Muscle of leg (tissue), 11 donors: Measurements from ENCODE around the gene SPRN. TPM values are rescaled to one million over a fixed set of nuclear protein-coding genes. Genes with fewer than 3 reads are reported as not detected.

Experiments used
- DNase-seq: peaks from one replicate; pipeline ENCODE4 v3.0.0; 2013
- H3K27ac ChIP-seq: one replicate; pipeline ENCODE4 v1.5.1; 2013; ENCODE audit warnings: mild to moderate bottlenecking, low read length, control low read depth
- H3K27me3 ChIP-seq: one replicate; pipeline ENCODE4 v1.6.1; 2013; ENCODE audit warnings: low read length; ENCODE audit not compliant: control insufficient read depth, insufficient read depth
- H3K36me3 ChIP-seq: one replicate; pipeline ENCODE4 v1.6.1; 2013; ENCODE audit warnings: low read length; ENCODE audit not compliant: control insufficient read depth, insufficient read depth
- H3K4me1 ChIP-seq: one replicate; pipeline ENCODE4 v1.6.1; 2013; ENCODE audit warnings: low read length; ENCODE audit not compliant: control insufficient read depth, insufficient read depth
- H3K4me3 ChIP-seq: one replicate; pipeline ENCODE4 v1.5.1; 2013; ENCODE audit warnings: low read length, control low read depth
- H3K9me3 ChIP-seq: replicated peaks from 2 replicates; pipeline ENCODE4 v1.6.1; 2013; ENCODE audit warnings: low read depth, low read length; ENCODE audit not compliant: control insufficient read depth
- WGBS: methylation state at CpG from one replicate; pipeline ENCODE4 v1.1.5; 2013; ENCODE audit warnings: missing lambda C conversion rate; ENCODE audit not compliant: insufficient coverage; 5-methylcytosine and 5-hydroxymethylcytosine counted together
- polyA plus RNA-seq, 8 donors: library from polyadenylated mRNA; unstranded; fragments of 120-200 nt; gene quantifications; one replicate each; pipeline versions ENCODE4 v1.2.1 to v1.2.3, GENCODE V29; 2013; ENCODE audit warnings: inconsistent platforms in 1 of 8, low replicate concordance in 1 of 8; ENCODE audit not compliant: insufficient read length in 8 of 8, insufficient read depth in 1 of 8
- total RNA-seq: library from RNA; stranded (reverse); fragments of 120-200 nt; gene quantifications from one replicate; pipeline ENCODE4 v1.2.4, GENCODE V29; 2013

Gene SPRN
- total and polyA plus RNA-seq, 9 donors: 0.53 to 4.4 (median 3.7) TPM

DNA sequence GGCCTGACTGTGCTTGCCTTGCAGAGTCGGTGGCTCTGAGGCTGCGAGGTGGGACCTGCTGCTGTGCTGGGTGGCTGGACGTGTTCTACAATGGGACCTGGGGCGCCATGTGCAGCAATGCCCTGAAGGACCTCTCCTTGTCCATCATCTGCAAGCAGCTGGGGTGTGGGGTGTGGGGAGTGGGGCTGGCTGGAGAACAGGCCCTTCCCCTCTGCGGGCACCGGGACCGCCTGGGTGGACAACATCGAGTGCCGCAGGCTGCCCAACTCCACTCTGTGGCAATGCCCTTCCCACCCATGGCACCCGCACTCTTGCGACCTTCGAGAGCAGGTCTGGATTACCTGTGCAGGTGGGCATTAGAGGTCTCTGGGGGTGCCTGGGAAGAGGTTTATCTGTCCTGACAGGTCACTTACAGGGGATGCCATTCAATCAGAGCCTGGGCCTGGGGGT lies 40.2 kb upstream of the SPRN start:
- no peak for DNase-seq
- H3K4me3 ChIP-seq: no peak overlapping the region
- no peaks in the 10 kb centered on the region for H3K27me3 ChIP-seq
- no peaks in the 10 kb centered on the region for H3K4me1 ChIP-seq
- H3K9me3 ChIP-seq: no peaks in the 10 kb centered on the region
- no peak overlapping the region for H3K27ac ChIP-seq
- WGBS: no CpG with 5 or more reads among the region's 12 CpGs
- H3K36me3 ChIP-seq: no peaks in the 10 kb centered on the region

DNA sequence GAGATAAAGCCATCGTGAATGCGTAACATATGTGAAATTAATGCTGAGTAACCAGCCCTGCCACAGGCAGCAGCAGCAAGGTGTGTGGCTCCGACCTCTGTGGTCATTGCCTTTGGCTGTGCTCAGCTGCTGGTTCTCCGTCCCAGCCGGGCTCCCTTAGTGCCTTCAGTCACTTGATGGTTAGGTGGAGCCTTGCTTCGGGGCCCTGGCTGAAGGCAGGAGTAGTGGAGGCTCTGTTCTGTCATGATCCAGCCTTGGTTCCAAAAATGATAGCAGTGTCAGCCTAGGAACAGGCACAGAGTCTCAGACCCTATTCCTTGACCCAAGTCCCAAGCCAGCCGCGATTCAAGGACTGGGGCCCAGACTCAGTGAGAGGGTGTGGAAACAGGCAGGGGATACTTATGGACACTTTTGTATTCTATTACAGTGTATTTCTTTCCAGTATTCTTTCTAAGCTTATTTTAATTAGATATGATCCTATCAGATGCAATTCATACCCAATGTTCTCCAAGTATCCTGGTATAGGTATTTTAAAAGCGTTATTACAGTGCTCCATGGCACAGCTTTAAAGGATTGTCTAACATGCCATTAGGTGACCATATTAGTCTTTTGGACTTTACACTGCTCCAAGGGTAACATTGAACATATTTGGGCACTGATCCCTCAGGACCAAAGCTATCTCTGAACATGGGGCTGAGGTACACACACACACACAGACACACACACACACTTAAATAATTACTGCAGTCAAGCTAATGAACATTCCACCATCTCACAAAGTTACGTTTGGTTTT lies 38.3 kb upstream of the SPRN start:
- no peaks in the 10 kb centered on the region for H3K9me3 ChIP-seq
- no peaks in the 10 kb centered on the region for H3K36me3 ChIP-seq
- H3K4me3 ChIP-seq: no peak overlapping the region
- WGBS: 77% methylated on average over 4 of the region's 10 CpGs
- no peaks in the 10 kb centered on the region for H3K27me3 ChIP-seq
- no peak for DNase-seq
- no peaks in the 10 kb centered on the region for H3K4me1 ChIP-seq
- H3K27ac ChIP-seq: no peak overlapping the region

DNA sequence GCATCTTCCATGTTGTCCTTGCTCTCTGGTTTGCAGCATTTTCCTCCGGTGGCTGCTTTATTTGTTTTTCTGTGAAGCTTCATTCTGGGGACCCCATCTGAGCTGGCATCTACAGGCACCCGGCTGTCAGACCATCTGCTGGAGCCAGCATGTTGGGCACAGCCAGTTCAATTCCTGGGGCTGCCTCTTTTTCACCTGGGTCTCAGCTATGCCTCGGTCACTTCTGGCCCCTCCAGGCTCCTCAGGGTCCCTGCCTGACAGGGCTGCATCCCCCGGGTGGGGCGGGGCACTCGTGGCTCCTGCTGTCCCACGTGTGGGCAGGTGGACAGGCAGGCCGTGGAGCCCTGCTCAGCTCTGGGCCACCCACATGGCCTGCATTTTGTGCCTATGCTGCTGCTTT lies 37.4 kb upstream of the SPRN start:
- no peak overlapping the region for H3K4me3 ChIP-seq
- H3K27me3 ChIP-seq: no peaks in the 10 kb centered on the region
- H3K4me1 ChIP-seq: no peaks in the 10 kb centered on the region
- no peak overlapping the region for H3K27ac ChIP-seq
- 79% methylated on average over 8 of the region's 8 CpGs for WGBS
- H3K9me3 ChIP-seq: no peaks in the 10 kb centered on the region
- H3K36me3 ChIP-seq: no peaks in the 10 kb centered on the region
- DNase-seq: no peak

DNA sequence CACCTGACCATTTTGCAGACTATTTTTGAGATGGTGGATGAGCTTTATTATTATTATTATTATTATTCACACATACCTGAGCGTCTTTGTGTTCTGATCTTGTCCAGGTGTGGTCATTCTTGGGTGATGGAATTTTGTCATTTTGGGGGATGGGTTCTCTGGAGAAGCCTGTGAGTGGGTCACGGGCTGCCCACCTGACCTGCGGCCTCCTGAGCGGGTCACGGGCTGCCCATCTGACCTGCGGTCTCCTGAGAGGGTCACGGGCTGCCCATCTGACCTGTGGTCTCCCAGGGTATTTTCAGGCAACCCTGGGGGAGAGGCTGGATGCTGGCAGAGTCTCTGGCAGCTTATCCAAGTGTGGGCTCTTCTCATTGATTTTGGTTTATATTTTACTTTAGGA lies 36.6 kb upstream of the SPRN start:
- no peak overlapping the region for H3K27ac ChIP-seq
- no peaks in the 10 kb centered on the region for H3K36me3 ChIP-seq
- no peaks in the 10 kb centered on the region for H3K27me3 ChIP-seq
- no peak overlapping the region for H3K4me3 ChIP-seq
- no peaks in the 10 kb centered on the region for H3K4me1 ChIP-seq
- WGBS: 87% methylated on average over 6 of the region's 7 CpGs
- no peak for DNase-seq
- H3K9me3 ChIP-seq: no peaks in the 10 kb centered on the region

DNA sequence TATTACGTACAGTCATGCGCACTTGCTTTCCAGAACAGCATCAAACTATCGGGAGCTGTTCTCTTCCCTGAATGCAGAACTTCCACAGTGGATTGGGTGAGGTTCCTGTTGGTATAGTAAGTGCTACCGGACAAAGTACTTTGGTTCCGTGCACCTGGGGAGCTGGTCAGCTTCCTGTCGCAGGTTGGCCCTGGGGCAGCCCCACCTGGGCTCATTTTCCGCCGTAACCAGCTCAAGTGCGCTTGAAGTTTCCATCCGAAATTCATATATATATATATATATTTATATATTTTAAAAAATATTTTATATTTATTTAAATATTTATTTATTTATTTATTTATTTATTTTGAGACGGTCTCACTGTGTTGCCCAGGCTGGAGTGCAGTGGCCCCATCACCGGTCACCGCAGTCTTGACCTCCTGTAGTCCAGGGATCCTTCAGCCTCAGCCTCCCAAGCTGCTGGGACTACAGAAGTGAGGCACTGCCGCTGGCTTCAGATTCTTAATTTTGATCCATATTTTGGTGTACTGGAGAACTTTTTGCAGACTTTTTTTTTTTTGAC lies 35.9 kb upstream of the SPRN start:
- no peaks in the 10 kb centered on the region for H3K4me1 ChIP-seq
- H3K27ac ChIP-seq: no peak overlapping the region
- no peaks in the 10 kb centered on the region for H3K9me3 ChIP-seq
- H3K27me3 ChIP-seq: no peaks in the 10 kb centered on the region
- 92% methylated on average over 6 of the region's 14 CpGs for WGBS
- DNase-seq: no peak
- H3K36me3 ChIP-seq: no peaks in the 10 kb centered on the region
- no peak overlapping the region for H3K4me3 ChIP-seq

DNA sequence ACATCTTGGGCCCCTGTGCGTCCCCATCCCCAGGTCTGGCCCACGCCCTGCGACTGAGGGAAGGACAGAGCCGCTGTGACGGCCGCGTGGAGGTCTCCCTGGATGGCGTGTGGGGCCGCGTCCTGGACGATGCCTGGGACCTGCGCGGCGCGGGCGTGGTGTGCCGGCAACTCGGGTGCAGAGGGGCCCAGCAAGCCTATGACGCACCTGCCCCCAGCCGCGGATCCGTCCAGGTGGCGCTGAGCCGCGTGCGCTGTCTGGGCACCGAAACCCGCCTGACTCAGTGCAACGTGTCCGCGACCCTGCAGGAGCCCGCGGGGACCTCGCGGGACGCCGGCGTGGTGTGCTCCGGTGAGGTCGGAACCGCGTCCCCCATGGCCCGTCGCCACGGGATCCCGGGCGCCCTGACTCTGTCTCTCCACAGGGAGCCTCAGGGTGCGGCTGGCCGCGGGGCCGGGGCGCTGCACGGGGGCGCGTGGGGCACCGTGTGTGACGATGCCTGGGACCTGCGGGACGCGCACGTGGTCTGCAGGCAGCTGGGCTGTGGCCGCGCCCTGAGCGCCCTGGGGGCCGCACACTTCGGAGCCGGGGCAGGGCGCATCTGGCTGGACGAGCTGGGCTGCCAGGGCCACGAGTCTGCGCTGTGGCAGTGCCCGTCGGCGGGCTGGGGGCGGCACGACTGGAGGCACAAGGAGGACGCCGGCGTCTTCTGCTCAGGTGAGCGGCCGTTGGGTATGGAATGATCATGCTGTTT lies 35.2 kb upstream of the SPRN start:
- no peak for DNase-seq
- Histone ChIP-seq H3K36me3 (no peaks in the 10 kb centered on the region), H3K9me3 (no peaks in the 10 kb centered on the region), H3K27me3 (no peaks in the 10 kb centered on the region), H3K27ac (no peak overlapping the region), H3K4me1 (no peaks in the 10 kb centered on the region), H3K4me3 (no peak overlapping the region)
- WGBS: 53% methylated on average over 81 of the region's 81 CpGs

DNA sequence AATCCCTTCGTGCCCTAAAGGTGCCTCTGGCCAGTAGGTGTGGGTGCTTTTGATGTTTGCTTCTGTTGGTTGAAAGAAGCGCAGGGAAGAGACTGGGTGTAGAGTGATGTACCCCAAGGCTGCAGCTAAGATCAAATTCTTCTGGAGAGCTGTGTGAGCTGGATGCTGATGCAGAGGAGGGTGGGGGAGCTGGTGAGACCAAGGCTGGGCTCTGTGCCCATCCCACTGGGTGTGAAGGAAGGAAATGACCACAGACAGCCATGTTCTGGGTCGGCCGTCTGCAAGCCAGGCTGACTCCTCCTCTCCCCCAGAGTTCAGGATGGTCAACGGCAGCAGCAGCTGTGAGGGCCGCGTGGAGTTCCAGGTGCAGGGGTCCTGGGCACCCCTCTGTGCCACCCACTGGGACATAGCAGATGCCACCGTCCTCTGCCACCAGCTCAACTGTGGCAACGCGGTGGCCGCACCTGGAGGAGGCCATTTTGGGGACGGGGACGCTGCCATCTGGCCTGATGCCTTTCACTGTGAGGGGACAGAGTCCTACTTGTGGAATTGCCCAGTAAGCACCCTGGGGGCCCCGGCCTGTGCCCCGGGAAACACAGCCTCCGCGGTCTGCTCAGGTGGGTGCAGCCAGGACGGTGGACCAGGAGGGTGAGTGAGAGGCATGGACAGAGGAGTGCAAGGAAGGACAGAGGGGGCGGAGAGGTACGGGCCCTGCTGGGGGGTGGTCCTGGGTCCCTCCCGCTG lies 34.5 kb upstream of the SPRN start:
- Histone ChIP-seq H3K27me3 (no peaks in the 10 kb centered on the region), H3K36me3 (no peaks in the 10 kb centered on the region), H3K4me3 (no peak overlapping the region), H3K9me3 (no peaks in the 10 kb centered on the region), H3K4me1 (no peaks in the 10 kb centered on the region), H3K27ac (no peak overlapping the region)
- 83% methylated on average over 21 of the region's 21 CpGs for WGBS
- DNase-seq: no peak

DNA sequence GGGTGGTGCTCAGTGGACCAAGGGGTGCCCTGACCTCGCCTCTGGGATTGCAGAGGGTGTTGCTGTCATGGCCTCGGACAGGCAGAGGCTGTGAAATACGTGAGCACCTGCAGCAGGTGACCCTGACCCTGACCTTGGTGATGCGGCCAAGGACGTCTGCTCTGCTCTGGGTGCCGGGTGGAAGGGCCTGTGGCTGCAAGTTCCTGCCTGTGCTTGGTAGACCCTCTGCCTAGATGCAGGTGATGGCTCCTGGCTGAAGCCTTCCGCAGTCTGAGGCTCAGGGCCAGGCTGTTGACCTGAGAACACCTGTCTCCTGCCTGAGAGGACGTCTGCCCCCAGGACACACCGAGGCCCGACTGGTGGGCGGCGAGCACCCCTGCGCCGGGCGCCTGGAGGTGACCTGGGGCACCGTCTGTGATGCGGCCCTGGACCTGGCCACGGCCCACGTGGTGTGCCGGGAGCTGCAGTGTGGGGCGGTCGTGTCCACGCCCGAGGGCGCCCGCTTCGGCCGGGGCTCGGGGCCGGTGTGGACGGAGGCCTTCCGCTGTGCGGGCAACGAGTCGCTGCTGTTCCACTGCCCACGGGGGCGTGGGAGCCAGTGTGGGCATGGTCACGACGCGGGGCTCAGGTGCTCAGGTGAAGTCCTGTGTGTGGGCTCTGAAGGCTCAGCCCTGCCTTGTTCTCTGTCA lies 33.7 kb upstream of the SPRN start:
- H3K9me3 ChIP-seq: no peaks in the 10 kb centered on the region
- no peak overlapping the region for H3K27ac ChIP-seq
- H3K27me3 ChIP-seq: no peaks in the 10 kb centered on the region
- WGBS: 89% methylated on average over 40 of the region's 40 CpGs
- no peaks in the 10 kb centered on the region for H3K4me1 ChIP-seq
- no peaks in the 10 kb centered on the region for H3K36me3 ChIP-seq
- no peak overlapping the region for H3K4me3 ChIP-seq
- DNase-seq: no peak

DNA sequence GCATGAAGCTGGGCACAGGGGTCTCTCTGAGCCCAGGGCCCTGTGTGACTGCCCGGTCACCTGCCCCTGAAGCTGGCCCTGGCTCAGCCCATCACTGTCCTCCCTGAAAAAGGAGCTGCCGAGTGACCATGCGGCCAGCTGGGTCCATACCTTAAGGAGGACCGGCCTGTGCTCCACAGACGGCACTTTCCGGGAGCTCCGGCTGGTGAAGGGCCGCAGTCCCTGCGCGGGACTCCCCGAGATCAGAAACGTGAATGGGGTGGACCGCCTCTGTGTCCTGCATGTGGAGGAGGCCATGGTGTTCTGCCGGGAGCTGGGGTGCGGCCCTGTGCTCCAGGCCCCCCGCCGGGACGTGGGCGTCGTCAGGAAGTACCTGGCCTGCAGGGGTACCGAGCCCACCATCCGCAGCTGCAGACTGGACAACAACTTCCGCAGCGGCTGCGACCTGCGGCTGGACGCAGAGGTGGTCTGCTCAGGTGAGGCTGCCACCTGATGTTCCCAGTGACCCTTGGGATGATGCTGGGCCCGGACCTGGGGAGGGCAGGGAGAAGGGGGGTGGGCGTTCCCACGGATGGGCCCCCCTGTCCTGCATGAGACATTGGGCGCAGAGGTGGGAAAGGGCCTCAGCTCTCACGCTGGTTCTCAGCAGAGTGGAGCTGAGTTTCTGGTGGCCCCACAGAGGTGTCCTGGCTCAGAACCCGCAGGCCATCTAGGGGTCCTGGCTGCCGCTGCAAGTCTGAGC lies 32.8 kb upstream of the SPRN start:
- H3K9me3 ChIP-seq: no peaks in the 10 kb centered on the region
- no peak for DNase-seq
- H3K4me3 ChIP-seq: no peak overlapping the region
- 84% methylated on average over 34 of the region's 34 CpGs for WGBS
- H3K36me3 ChIP-seq: no peaks in the 10 kb centered on the region
- no peaks in the 10 kb centered on the region for H3K4me1 ChIP-seq
- no peak overlapping the region for H3K27ac ChIP-seq
- no peaks in the 10 kb centered on the region for H3K27me3 ChIP-seq
